ENCODE measurements around the gene POU5F2. TPM values are rescaled to one million over a fixed set of nuclear protein-coding genes. Genes with fewer than 3 reads are reported as not detected.

Gene POU5F2
- total RNA-seq, 2 donors from 2014 or later = 4.6 to 6.2 TPM

DNA sequence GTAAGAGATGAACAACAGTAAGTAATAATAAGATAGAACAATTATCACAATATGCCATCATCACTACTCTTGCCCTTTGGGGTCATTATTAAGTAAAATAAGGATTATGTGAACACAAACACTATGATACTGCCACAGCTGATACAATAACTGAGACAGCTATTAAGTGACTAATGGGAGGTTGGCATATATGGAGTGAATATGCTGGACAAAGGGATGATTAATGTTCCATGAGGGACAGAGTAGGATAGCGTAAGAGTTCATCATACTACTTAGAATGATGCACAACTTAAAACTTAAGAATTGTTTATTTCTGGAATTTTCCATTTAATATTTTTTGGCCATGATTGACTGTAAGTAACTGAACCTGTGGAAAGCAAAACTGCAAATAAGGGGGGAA is 16.6 kb downstream of the POU5F2 start:
- Histone ChIP-seq H3K4me3 (no peak overlapping the region), H3K36me3 (no peaks in the 10 kb centered on the region), H3K27me3 (replicated peaks; ENCODE audit: insufficient read depth) (no peaks in the 10 kb centered on the region), H3K9me3 (no peaks in the 10 kb centered on the region), H3K4me1 (ENCODE audit: control insufficient read depth in 1 of 2, low read depth in 2 of 2) (no peaks in the 10 kb centered on the region), H3K27ac (no peak overlapping the region)
- ATAC-seq (ENCODE audit: insufficient number of reproducible peaks, low FRiP score, low read depth) (no peak), DNase-seq (ENCODE audit: low spot score) (no peak)
- TF ChIP-seq, protein P1, sequence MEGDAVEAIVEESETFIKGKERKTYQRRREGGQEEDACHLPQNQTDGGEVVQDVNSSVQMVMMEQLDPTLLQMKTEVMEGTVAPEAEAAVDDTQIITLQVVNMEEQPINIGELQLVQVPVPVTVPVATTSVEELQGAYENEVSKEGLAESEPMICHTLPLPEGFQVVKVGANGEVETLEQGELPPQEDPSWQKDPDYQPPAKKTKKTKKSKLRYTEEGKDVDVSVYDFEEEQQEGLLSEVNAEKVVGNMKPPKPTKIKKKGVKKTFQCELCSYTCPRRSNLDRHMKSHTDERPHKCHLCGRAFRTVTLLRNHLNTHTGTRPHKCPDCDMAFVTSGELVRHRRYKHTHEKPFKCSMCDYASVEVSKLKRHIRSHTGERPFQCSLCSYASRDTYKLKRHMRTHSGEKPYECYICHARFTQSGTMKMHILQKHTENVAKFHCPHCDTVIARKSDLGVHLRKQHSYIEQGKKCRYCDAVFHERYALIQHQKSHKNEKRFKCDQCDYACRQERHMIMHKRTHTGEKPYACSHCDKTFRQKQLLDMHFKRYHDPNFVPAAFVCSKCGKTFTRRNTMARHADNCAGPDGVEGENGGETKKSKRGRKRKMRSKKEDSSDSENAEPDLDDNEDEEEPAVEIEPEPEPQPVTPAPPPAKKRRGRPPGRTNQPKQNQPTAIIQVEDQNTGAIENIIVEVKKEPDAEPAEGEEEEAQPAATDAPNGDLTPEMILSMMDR (IDR thresholded peaks at IDR 0.05) = no peak

- Histone ChIP-seq H3K27me3 (replicated peaks; ENCODE audit: insufficient read depth) (no peaks in the 10 kb centered on the region), H3K9me3 (no peaks in the 10 kb centered on the region), H3K4me3 (no peak overlapping the region), H3K27ac (no peak overlapping the region), H3K36me3 (no peaks in the 10 kb centered on the region), H3K4me1 (ENCODE audit: control insufficient read depth in 1 of 2, low read depth in 2 of 2) (no peaks in the 10 kb centered on the region)
- TF ChIP-seq, protein P1 (IDR thresholded peaks at IDR 0.05) = no peak
- ATAC-seq (ENCODE audit: insufficient number of reproducible peaks, low FRiP score, low read depth) (no peak), DNase-seq (ENCODE audit: low spot score) (no peak)
These were observed 17.7 kb downstream of the POU5F2 start for GRCh38 chr5:93723681-93724080.

- Histone ChIP-seq H3K4me1 (ENCODE audit: control insufficient read depth in 1 of 2, low read depth in 2 of 2) (no peaks in the 10 kb centered on the region), H3K36me3 (no peaks in the 10 kb centered on the region), H3K4me3 (no peak overlapping the region), H3K27me3 (replicated peaks; ENCODE audit: insufficient read depth) (no peaks in the 10 kb centered on the region), H3K9me3 (no peaks in the 10 kb centered on the region), H3K27ac (no peak overlapping the region)
- ATAC-seq (ENCODE audit: insufficient number of reproducible peaks, low FRiP score, low read depth) (no peak), DNase-seq (ENCODE audit: low spot score) (no peak)
- TF ChIP-seq, protein P1 (IDR thresholded peaks at IDR 0.05) = no peak
These were observed 18.4 kb downstream of the POU5F2 start for GRCh38 chr5:93723005-93723404.

DNA sequence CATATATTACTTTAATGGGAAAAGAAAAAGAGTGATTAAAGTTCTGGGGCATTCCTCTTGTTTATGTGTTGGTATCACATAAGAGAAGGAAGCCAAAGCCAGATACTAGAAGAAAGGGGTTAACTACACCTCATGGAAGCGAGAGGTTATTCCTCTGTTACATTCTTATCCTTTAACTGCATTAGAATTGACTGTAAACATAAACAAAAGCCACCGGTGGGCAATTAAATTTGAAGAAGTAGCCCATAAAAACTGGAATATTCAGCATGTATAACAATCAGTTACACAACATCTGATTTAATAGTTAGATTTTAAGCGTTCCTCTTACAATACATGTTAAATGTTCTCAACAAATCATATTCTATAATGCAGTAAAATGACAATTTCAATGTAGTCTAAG is 18.8 kb downstream of the POU5F2 start:
- H3K36me3 ChIP-seq = no peaks in the 10 kb centered on the region

GRCh38 chr5:93721511-93721910 is 19.9 kb downstream of the POU5F2 start:
- no peaks in the 10 kb centered on the region for H3K36me3 ChIP-seq
- H3K27ac ChIP-seq = no peak overlapping the region
- no peaks in the 10 kb centered on the region for H3K9me3 ChIP-seq
- no peak for ATAC-seq (ENCODE audit: insufficient number of reproducible peaks, low FRiP score, low read depth)
- TF ChIP-seq, protein P1 (IDR thresholded peaks at IDR 0.05) = no peak
- no peaks in the 10 kb centered on the region for H3K4me1 ChIP-seq (ENCODE audit: control insufficient read depth in 1 of 2, low read depth in 2 of 2)
- no peaks in the 10 kb centered on the region for H3K27me3 ChIP-seq (replicated peaks; ENCODE audit: insufficient read depth)
- DNase-seq (ENCODE audit: low spot score) = no peak
- no peak overlapping the region for H3K4me3 ChIP-seq

More for the DNA sequence above, 18.8 kb downstream of the POU5F2 start:
- Histone ChIP-seq H3K27ac (no peak overlapping the region), H3K27me3 (replicated peaks; ENCODE audit: insufficient read depth) (no peaks in the 10 kb centered on the region), H3K4me1 (ENCODE audit: control insufficient read depth in 1 of 2, low read depth in 2 of 2) (no peaks in the 10 kb centered on the region), H3K4me3 (no peak overlapping the region), H3K9me3 (no peaks in the 10 kb centered on the region)
- TF ChIP-seq, protein P1 (IDR thresholded peaks at IDR 0.05) = no peak
- ATAC-seq (ENCODE audit: insufficient number of reproducible peaks, low FRiP score, low read depth) (no peak), DNase-seq (ENCODE audit: low spot score) (no peak)
